ENCODE measurements around the gene ATG14.

ATG14 gene

DNA sequence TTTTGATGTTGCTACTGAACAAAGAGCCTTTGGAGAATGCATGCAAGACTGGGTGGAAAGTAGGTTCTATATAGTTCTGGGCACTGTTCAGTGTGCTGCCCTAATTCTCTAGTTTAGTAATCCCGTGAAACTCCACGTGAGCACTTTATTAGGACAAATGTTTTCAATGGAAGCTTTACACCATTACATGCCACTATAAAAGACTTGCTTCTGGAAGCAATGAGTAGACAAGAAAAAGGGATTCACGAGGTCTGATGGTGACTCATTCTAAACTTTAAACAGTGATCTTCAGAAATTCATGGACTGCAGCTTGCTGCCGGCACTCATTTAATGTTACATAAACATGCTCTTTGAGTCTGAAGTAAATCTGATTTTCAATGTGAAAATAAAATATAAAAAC is 22.3 kb downstream of the ATG14 start:
- TF ChIP-seq, protein P1, sequence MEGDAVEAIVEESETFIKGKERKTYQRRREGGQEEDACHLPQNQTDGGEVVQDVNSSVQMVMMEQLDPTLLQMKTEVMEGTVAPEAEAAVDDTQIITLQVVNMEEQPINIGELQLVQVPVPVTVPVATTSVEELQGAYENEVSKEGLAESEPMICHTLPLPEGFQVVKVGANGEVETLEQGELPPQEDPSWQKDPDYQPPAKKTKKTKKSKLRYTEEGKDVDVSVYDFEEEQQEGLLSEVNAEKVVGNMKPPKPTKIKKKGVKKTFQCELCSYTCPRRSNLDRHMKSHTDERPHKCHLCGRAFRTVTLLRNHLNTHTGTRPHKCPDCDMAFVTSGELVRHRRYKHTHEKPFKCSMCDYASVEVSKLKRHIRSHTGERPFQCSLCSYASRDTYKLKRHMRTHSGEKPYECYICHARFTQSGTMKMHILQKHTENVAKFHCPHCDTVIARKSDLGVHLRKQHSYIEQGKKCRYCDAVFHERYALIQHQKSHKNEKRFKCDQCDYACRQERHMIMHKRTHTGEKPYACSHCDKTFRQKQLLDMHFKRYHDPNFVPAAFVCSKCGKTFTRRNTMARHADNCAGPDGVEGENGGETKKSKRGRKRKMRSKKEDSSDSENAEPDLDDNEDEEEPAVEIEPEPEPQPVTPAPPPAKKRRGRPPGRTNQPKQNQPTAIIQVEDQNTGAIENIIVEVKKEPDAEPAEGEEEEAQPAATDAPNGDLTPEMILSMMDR (IDR thresholded peaks at IDR 0.05): no peak

DNA sequence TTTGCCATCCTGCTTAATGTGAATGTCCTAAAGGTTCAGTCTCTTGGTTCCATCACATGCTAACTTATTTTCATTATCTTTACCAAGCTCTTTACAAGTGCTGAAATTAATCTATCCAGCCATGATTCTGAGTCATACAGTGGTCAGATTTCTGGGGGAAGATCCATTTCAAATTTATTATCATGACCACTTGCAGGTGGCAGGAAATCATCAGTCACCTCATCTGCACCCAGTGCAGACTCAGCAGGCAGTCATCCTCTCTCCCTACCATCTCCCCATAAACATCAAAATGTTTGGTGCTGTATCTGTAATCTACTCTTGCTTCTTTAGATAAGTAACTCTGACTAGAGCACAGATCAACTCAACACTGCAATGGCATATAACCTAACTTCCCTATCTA is 23.5 kb downstream of the ATG14 start:
- TF ChIP-seq, protein P1 (IDR thresholded peaks at IDR 0.05): no peak

DNA sequence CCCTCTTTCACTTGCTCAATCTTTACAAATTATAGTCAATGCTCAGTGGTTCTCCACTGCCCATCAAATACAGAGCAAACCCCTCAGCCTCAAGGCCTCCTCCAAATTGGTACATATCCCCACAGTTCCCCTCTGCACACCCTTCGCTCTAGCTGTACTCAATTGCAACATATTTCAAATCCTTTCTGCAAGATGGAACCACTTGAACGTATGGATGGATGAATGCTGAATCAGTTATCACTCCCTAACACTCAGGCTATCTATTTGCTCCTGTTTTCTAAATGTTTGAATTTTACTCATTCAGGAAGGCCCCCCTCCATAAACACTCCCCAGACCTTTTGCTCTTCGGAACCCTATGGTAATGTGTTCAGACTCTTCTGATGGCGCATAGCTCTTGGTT is 24.5 kb downstream of the ATG14 start:
- TF ChIP-seq, protein P1 (IDR thresholded peaks at IDR 0.05): no peak

DNA sequence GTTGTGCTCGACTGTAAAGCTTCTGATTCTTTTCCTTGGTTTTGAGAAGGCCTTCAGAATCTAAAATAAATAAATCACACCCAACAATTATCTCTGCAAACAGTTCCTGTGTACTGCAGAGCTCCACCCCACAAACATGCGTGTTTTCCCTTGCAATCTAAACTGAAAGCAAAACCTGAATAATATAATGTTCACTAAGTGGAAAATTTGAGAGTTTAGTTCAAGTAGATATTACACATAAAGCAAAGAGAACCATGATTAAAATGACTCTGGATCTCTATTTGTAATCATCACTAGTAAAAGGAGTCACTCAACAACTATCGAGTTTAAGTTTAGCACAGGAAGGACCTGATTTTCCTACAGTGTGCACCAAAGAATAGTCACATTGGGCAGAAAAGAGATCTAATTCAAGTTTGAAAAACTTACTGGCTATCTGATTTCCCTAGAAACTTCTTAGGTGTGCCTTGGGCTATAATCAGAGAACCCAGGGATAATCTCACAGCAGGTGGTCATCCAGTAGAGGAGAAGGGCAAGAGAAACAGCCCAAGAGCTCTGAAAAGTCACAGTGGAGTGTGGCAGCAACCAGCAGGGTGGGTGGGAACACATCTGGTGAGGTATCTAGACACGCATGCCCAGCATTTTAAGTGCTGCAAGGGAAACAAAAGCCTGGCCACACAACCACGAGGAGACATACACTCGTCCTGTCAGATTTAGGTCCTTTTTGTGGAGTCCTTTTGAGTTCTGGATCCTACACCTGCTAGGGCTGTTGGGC is 25.4 kb downstream of the ATG14 start:
- TF ChIP-seq, protein P1 (IDR thresholded peaks at IDR 0.05): no peak

DNA sequence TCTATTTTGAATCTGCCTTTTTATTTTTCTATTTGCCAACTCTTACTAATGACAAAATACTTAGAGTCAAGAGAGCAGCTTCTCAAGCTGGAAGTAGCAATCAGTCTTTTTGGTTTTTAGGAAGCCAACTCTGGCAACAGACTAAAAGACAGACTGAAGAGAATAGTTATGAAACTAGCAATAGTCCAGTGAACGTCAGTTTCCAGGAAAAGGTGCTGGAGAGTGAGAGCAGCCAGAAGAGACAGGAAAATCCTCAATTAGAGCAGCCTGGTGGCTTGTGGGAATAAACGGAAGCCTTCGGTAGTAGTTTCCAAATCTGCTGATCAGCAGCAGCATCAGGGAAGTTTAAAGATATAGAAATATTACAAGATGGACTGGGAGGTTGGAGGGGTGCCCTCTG is 27.1 kb downstream of the ATG14 start:
- TF ChIP-seq, protein P1 (IDR thresholded peaks at IDR 0.05): no peak

DNA sequence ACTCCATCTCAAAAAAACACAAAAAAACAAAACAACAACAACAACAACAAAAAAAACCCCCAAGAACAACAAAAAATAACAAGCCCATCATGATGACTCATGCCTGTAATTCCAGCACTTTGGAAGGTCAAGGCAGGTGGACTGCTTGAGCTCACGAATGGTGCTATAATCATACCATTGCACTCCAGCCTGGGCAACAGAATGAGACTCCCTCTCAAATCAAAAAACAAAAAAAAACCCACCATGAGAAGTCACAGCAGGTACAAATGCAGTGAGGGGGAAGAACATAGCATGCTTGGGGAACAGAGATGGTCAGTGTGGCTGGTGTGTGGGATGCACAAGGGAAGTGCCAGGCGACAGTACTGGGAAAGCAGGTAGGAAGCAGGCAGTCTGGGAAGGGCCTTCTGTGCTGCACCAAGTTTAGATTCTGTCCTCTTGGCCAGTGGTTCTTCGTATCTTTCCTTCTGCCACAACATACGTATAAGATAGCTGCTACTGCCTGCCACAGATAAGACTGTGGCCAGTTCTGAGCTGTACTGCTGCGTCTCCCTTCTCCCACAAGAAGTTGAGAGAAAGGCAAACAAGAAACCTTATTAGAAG is 28.0 kb downstream of the ATG14 start:
- TF ChIP-seq, protein P1 (IDR thresholded peaks at IDR 0.05): no peak

DNA sequence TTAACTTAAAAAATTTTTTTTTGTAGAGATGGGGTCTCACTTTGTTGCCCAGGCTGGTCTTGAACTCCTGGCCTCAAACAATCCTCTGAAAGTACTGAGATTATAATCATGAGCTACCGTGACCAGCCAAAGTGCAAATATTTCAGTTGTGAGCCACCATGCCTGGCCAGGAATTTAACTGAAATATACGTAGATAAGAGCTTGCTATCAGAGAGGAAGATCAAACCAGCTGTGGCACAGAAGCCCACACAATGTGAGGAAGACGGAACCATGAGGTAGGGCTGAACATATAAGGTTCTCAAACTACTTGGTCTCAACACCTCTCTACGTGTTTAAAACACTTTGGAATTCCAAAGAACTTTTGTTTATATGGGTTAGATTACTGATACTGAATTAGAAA is 29.1 kb downstream of the ATG14 start:
- TF ChIP-seq, protein P1 (IDR thresholded peaks at IDR 0.05): no peak

Data from LNCAP (cell line).